ACHN (cell line): ENCODE data around the gene HSD11B2.
"Not testable (repeated sequence)": the region's sequence is repeated elsewhere in the genome, so short reads cannot be mapped to it uniquely, and the experiment has no call there.

Experiments
- DNase-seq: peaks from one replicate; pipeline ENCODE4 v3.0.0-alpha.2; 2015
- in situ Hi-C: cut with HindIII; loops from 2 replicates; pipeline ENCODE4 v1.10.0; 2017; ENCODE audit warnings: low sequenced_read_pairs, low pct_ligation_motif_present, low pct_unique_long_range_greater_than_20kb

The HSD11B2 gene

DNA sequence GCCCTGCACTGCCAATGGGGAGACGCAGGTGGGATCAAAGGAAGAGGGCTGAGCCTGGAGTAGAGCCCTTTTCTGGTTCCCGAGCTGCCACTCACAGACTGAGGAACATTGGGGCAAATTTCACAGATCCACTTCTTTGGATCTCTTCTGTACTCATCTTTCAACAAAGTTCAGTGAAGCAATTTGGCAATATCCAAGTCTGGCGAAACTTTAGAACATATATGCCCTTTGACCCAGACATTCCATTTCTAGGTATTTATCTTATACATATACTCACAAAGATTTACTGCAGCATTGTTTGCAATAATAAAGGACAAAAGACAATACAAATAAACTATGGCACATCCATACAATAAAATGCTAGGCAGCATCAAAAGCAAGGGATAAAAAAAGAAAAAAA, 19.6 kb upstream of the HSD11B2 start:
- DNase-seq = no peak
- in situ Hi-C loops = no loop called here

DNA sequence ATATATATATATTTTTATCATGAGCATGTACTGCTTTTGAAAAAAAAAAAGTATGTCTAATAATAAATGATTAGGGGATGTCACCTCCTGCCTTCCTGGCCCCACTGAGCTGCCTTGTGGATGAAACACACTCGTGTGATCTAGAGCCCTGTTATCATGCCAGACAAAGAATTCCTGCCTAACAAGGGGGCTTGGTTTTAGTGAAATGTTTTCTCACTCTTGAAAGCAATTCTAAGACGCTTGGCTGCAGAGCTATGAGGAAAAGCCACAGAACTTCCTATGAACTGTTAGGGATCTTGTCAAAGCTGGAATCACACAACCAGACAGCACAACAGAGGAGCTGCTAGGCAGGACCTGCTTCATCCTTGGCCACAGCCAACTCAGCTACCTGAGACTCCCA, 18.6 kb upstream of the HSD11B2 start:
- in situ Hi-C loops = no loop called here
- DNase-seq = no peak

DNA sequence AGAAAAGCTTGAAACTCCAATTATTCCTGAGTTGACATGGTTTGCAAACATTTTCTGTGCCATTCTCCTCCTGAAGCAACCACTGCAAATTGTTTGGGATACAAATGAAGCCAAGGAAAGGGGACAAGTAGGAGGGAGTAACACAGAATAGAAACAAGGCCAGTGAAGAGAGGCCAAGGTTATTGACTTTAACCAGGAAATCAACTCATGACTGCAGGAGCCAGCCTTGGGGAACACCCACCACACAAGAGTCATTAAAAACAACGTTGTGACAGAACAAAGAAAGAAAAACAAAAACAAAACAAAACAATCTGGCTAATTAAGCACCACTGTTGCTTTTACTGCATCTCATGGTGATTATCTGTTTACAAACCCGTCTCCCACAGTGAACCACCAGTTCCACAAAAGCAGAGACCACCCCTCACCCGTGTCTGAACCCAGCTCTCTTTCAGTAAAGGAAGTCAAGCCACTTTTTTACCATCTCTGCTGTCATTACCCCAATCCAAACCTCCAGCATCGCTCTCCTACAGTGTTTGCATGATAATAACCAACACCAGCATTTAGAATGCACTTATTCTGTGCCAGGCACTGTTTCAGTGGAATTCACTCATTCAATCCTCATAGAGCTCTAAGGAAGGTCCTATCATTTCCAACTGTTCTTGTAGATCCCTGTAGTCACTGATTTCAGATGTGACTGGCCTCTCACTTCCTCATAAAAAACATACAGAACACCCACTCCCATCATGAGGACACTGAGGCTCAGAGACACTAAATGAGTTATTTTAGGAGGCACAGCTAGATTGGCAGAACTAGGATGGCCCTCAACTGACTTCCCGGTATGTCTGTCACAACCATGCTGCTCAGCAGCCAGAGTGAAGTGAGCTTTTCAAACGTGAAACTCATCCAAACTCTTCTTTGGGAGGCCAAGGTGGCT, 16.7 kb upstream of the HSD11B2 start:
- in situ Hi-C loops = no loop called here
- DNase-seq = no peak

DNA sequence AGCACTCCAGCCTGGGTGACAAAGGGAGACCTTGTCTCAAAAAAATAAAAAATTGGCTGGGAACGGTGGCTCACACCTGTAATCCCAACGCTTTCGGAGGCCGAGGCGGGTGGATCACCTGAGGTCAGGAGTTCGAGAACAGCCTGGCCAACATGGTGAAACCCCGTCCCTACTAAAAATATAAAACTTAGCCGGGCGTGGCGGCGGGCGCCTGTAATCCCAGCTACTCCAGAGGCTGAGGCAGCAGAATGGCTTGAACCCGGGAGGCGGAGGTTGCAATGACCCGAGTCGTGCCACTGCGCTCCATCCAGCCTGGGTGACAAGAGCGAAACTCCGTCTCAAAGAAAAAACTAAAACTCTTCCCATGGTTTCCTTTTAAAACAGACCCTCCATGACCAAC, 15.5 kb upstream of the HSD11B2 start:
- in situ Hi-C loops, DNase-seq: not testable (repeated sequence)

DNA sequence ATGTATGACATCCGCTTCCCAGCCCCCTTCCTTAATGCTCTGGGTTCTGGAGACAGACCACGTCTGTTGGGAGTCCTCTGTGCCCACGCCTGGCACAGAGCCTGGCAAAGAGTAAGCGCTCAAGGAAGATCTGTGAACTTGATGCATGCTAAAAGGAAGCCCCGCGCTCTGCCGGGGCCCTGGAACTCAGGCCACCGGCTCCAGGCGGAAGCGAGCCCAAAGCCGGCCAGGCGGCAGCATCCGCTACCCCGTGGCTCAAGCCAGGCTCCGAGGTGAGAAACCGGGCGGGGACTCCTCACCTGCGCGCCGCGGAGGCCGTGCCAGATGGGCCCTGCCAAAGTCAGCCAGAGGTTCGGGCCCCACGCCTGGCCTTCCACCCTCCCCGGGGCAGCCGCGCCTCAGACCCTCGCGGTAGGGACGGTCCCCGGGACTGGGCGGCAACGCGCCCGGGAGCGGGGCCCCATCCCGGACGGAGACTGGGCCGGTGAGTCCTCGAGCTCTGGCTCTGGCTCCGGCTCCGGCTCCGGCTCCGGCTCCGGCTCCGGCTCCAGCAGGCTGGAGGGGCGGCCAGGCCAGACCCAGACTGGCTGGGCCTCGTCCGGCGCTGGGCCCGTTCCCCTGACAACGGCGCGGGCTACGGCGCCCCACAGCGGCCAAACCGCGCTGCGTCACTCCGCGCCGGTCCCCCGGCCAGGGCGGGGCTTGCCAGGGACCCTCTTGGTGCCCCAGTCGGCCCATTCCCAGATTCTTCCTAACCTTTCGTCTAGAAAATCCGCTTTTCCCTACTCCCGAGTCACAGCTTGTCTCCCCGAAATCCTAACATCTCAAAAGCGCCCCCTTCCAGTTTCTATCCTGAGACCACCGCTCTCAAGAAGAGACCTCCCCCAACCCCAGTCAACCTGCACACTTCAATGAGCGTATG, 14.8 kb upstream of the HSD11B2 start, which contains the start of gene ZDHHC1:
Gene ZDHHC1, minus strand, starts transcription at position 606 of the 922 bp plus-strand sequence. CDS start 8,702 bp downstream, outside the sequence.
- in situ Hi-C loops = no loop called here
- DNase-seq = peak; percentile 78

DNA sequence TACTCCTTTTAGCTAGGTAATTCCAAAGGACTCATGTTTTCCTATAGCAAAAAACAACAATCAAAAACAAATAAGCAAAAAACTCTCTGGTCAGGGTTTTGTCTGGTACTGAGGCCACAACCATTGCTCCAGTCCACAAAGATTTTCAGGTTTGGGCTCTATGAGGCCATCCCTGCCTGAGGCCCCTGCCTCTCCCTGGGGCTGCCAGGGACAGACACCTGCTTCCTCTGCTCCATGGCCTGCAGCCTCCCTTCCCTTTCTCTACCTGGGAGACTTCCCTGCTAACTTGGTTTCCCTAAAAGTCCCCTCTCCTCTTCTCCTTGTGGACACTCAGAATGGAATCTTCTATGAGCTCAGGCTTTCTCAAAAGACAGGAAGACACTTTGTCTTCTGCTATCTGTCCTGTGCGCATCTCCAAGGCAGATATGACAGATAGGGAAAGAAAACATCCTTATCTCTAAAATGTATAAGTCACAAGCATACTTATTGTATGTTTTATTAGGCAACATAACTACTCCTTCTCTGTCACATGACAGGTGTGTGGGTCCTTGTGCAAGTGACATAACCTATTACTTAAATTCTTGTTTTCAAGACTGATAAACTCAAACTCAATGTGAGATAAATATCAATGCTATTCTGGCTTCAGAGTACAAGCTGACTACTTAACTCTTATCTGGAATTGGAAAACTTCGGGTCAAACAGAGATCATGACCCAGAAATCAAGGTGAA, 13.4 kb upstream of the HSD11B2 start:
- in situ Hi-C loops = no loop called here
- DNase-seq = no peak

DNA sequence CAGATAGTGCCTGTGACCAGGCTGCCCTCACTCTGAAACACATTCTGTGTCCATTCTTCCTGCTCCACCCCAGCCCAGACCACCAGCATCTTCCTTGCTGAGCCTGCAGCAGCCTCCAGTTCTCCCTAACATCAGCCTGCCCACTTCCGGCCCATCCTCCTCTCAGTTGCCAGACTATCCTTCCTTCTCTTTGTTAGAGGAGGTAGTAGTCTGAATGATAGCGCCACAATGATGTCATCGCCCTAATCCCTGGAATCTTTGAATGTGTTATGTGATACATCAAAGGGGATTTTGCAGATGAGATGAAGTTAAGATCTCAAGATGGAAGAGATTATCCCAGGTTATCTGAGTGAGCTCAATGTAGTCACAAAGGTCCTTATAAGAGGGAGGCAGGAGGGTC, 11.4 kb upstream of the HSD11B2 start:
- in situ Hi-C loops = no loop called here
- no peak for DNase-seq

DNA sequence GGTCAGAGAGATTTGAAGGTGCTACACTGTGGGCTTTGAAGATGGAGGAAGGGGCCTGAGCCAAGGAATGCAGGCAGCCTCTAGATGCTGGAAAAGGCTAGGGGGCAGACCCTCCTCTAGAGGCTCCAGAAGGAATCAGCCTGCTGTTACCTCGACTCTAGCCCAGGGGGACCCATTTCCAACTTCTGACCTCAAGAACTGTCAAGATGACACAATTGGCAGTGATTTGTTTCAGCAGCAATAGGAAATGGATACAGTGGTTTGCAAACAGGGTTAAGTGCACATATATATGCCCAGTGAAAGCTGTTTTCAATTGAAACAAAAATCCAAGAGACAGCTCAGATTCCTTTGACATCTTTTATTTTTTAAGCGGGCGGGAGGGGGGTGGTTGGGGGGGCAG, 11.0 kb upstream of the HSD11B2 start:
- in situ Hi-C loops = no loop called here
- no peak for DNase-seq

DNA sequence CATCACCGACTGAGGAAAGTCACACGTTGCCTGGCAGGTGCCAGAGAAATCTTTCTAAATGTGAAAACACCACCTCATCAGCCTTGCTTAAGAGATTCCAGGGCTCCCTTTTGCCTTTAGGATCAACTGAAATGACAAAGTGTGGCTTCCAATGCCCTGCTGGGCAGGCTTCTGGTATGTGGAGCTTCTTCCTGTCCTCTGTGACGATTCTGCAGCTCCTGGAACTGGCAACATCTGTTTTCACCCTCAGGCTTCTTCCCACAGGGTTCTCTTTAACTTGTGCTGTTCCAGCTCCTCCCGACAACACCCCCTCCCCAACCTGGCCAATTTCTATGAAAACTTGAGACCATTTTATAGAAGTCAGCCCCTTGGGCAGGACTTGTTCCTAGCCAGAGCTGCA, 9.9 kb upstream of the HSD11B2 start:
- no peak for DNase-seq
- in situ Hi-C loops = no loop called here

DNA sequence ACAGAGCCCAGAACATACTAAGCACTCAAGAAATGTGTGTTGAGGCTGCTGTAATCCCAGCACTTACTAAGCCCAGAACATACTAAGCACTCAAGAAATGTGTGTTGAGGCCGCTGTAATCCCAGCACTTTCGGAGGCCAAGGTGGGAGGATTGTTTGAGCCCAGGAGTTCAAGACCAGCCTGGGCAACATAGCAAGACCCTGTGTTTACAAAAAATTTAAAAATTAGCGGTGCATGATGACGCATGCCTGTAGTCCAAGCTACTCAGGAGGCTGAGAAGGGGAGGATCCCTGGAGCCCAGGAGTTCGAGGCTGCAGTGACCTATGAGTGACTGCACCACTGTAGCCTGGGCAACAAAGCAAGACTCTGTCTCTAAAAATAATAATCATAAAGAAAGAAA, 7.9 kb upstream of the HSD11B2 start:
- no peak for DNase-seq
- in situ Hi-C loops = no loop called here

DNA sequence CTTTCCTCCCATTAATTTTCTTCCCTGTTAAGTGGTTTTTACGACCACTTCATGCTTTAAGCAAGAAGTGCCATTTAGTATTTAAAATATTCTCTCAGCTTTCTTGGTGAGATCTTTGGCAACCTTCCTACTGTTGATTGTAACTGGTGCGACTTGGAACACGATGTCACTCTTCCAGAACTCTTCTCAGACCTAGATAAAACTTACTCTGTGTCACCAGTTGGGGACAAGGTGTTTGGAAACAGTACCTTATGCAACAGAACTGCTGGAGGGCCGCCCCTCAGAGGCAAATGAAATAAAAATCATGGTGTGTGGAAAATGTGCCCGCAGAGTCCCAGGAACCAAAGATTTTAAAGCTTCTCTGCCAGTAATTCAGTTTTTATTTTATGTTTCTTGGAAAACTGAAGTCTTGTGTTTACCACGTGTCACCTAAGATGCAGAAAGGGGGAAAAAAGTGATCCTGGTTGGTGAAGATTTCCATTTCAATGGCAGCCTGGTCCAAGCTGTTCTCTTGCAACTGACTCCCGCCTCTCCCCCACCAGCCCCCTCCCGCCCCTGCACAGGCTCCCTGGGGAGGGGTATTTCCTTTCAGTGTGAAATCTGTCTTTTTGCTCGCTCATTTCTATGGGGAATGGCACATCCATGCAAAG, 7.2 kb upstream of the HSD11B2 start:
- in situ Hi-C loops = no loop called here
- no peak for DNase-seq

DNA sequence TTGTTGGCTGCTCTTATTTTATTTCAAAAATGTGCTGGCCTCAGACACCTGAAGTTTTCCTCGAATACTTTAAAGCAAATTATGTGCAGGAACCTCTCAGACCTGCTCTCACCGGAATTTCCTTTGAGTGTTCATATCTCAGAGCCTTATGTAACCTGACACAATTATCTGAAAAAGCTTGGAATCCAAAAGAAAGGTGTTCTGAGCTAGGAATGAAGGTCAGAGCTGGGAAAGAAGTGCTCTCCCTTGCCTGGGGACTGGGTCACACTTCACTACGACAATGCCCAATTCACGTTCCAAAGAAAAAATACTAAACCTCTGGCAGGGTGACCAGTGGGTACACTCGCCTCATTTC, 6.7 kb upstream of the HSD11B2 start:
- in situ Hi-C loops = no loop called here
- no peak for DNase-seq

DNA sequence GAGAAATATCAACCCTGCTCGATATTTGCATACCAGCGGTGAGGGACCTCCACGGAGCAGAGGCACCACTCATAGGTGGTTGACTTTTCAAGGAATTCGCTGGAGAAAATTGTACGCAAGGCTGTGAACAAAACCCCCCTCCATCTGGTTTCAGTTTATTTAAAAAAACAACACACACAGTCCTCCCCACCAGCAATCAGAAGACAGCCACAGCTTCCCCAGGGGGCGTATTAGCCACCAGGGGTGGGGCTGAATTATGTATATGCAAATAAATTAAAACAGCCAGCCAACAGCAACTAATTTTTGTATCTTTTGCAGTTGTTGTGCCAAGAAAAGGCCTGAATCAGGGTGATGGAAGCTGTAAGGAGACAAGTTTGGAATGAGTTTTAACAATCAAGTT, 5.9 kb upstream of the HSD11B2 start:
- no peak for DNase-seq
- in situ Hi-C loops = no loop called here

DNA sequence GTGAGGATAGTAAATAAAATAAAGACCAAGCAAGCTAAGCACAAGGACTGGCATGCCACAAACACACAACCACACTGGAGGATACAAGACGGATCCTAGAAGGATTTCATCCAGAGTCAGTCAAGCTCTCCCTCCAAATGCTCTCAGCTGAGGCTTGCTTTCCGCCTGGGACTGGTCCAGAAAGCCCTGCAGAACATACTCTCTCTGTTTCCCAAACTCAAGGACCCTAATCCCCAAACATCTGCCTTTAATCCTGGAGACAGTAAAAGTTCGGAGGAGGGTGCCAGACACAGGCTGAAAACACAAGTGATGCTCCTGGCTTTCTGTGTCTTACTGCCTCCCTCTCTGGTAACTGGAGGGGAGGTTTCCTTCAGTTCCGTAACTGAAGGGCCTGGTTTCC, 5.3 kb upstream of the HSD11B2 start:
- in situ Hi-C loops = no loop called here
- no peak for DNase-seq

DNA sequence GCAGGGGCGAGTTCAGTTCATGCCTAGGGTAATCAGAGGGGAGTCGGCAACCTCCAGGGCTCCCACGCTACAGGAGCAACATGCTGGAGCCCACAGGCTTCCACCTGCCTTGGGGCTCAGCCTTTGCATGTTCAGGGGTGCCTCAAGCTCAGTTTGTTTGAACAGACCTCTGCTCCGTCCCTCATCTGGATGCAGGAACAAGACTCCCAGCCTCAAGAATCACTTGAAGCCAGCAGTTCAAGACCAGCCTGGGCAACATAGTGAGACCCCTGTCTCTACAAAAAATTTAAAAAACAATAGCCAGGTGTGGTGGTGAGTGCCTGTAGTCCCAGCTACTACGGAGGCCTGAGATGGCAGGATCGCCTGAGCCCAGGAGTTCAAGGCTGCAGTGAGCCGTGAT, 4.9 kb upstream of the HSD11B2 start:
- in situ Hi-C loops = no loop called here
- no peak for DNase-seq

DNA sequence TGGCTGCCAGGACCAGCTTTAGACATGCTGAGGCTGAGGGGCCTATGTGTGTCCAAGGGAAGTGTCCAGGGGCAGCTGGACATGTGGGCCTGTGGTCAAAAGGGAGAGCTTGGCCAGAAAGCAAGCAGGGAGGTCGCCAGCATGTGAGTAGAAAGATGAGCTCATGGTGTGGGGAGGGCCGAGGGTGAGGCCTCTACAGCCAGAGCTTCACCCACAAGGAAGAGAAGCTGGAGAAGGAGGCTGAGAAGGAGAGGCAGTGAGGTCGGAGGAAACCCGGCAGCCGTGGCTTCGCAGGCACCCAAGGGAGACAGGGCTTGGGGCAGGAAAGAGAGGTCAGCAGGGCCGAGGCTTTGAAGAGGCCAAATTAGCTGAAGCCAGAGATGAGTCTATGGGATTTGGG, 4.0 kb upstream of the HSD11B2 start:
- no peak for DNase-seq
- in situ Hi-C loops = no loop called here

DNA sequence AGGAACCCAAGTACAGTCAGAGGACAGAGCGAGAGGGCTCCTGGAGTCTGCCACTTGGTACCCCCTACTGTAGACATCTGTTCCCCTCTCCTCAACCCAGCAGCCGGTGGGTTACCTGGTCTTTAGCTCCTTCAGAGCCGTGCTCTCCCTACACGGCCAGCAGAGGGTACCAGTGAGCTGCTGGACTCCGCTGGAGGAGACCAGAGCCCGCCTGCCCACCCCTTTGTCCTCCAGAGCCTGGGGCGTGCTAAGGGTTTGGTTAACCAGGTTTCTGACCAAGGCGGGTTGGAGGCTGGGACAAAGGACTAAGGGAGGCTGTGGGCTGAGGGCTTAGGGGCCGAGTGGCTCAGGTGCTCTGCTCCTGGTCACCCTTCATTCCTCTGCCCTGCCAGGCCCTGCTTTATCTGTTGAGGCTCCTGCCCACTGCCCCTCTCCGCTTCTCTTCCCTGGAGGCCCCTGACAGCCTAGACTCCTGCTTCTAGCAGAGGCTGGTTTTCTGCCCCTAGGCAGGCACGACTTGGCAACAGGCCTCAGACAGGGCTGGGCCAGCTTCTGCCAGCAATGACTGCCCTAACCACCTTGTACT, 2.7 kb upstream of the HSD11B2 start:
- in situ Hi-C loops = no loop called here
- peak; percentile 80 for DNase-seq
